Spleen (tissue), 11 donors: Measurements from ENCODE around the gene KCNQ5. TPM values are rescaled to one million over a fixed set of nuclear protein-coding genes. Genes with fewer than 3 reads are reported as not detected.

ENCODE experiments used
- DNase-seq: peaks from one replicate; pipeline ENCODE4 v3.0.0-alpha.2; 2020
- H3K27ac ChIP-seq, 8 donors: fragments of 200-600 bp; sonication (generic) in 7 of 8; 1 replicate in 4 of 8; 2 replicates in 4 of 8; pipeline versions ENCODE4 v1.5.0 to v1.8.0; 2016 to 2021; ENCODE audit warnings: inconsistent platforms in 4 of 8, mild to moderate bottlenecking in 4 of 8, moderate library complexity in 1 of 8
- H3K27me3 ChIP-seq, 7 donors: fragments of 200-600 bp; sonication (generic) in 6 of 7; replicated peaks in 1 of 7; 1 replicate in 4 of 7; 2 replicates in 3 of 7; pipeline versions ENCODE4 v1.5.0 to v1.8.0; 2016 to 2021; ENCODE audit warnings: inconsistent platforms in 3 of 7, mild to moderate bottlenecking in 1 of 7
- H3K36me3 ChIP-seq, 6 donors: fragments of 200-600 bp; sonication (generic) in 5 of 6; 1 replicate in 4 of 6; 2 replicates in 2 of 6; pipeline versions ENCODE4 v1.5.0 to v1.8.0; 2016 to 2021; ENCODE audit warnings: inconsistent platforms in 2 of 6
- H3K4me1 ChIP-seq, 6 donors: fragments of 200-600 bp; sonication (generic) in 5 of 6; 1 replicate in 3 of 6; 2 replicates in 3 of 6; pipeline versions ENCODE4 v1.5.0 to v1.8.0; 2016 to 2021; ENCODE audit warnings: inconsistent platforms in 3 of 6
- H3K4me3 ChIP-seq, 8 donors: fragments of 200-600 bp; sonication (generic) in 7 of 8; 1 replicate in 4 of 8; 2 replicates in 4 of 8; pipeline versions ENCODE4 v1.5.0 to v1.8.0; 2016 to 2021; ENCODE audit warnings: inconsistent platforms in 4 of 8, mild to moderate bottlenecking in 4 of 8, moderate library complexity in 2 of 8
- H3K9me3 ChIP-seq, 8 donors: fragments of 200-600 bp; sonication (generic) in 7 of 8; 1 replicate in 4 of 8; 2 replicates in 4 of 8; pipeline versions ENCODE4 v1.5.0 to v1.8.0; 2016 to 2021; ENCODE audit warnings: inconsistent platforms in 4 of 8
- CTCF ChIP-seq, 11 experiments: fragments of 200-600 bp in 7 of 11; fragments of 450-650 bp in 4 of 11; sonication (generic) in 4 of 11; IDR thresholded peaks in 8 of 11; conservative IDR thresholded peaks in 3 of 11; 1 replicate in 7 of 11; 2 replicates in 4 of 11; pipeline versions ENCODE4 v1.4.0 to v1.8.0; 2016 to 2021; ENCODE audit warnings: antibody characterized with exemption in 11 of 11, inconsistent platforms in 4 of 11, mild to moderate bottlenecking in 1 of 11
- POLR2A ChIP-seq, 3 donors: fragments of 450-650 bp; IDR thresholded peaks; one replicate each; pipeline ENCODE4 v1.5.1; 2017; ENCODE audit warnings: antibody characterized with exemption in 3 of 3, mild to moderate bottlenecking in 1 of 3
- POLR2AphosphoS5 ChIP-seq, 3 donors: sonication (generic); formaldehyde crosslinking; IDR thresholded peaks; one replicate each; pipeline ENCODE4 v1.5.1; 2017; ENCODE audit warnings: antibody characterized with exemption in 3 of 3
- whole genome bisulfite sequencing, 5 donors: extraction: QIAGEN DNeasy Blood & Tissue Kit in 3 of 5; methylation state at CpG; one replicate each; pipeline versions ENCODE4 v1.1.5 to v1.1.7; 2013 to 2018; 5-methylcytosine and 5-hydroxymethylcytosine counted together
- intact Hi-C: fragments of 100-400 bp; cut with DNase I; formaldehyde crosslinking; loops from one replicate; pipeline ENCODE4 v1.15.0; 2023; ENCODE audit warnings: low total_unique reads
- polyA plus RNA-seq, 3 donors: library from polyadenylated mRNA; stranded (reverse); fragments of 200-250 nt; gene quantifications; one replicate each; pipeline ENCODE4 v1.2.1, GENCODE V29; 2013
- total RNA-seq, 7 donors: library from RNA; depleted of rRNA in 3 of 7; stranded (reverse); fragments of >200 nt in 3 of 7; fragmentation: NEBNext Ultra II Directional in 4 of 7; extraction: Animal tissue kit (Norgen Biotek cat#: 25700) in 4 of 7; gene quantifications; one replicate each; pipeline versions ENCODE4 v1.1.0 to v1.2.1, GENCODE V29; 2016 to 2021
- donor health status: healthy with polysubstance abuse.
- donor health status: DM: no; HTN: no; CAD: no; lungs with moderate emphysema.
- donor health status: DM: no; HTN: no; CAD: no.
- donor health status: Bipolar disorder and iron deficiency.
- donor health status: healthy.
- donor health status: DM: no; HTN: no; CAD: no.
- donor health status: DM: yes; HTN: yes; CAD: no.

KCNQ5 gene
- total and polyA plus RNA-seq, 10 donors: 1.3 to 8.7 (median 4.4) TPM

GRCh38 chr6:72822691-72823090, 200.8 kb downstream of the KCNQ5 start:
- Histone ChIP-seq H3K27me3 (no peaks in the 10 kb centered on the region), H3K36me3 (no peaks in the 10 kb centered on the region), H3K4me1 (no peaks in the 10 kb centered on the region), H3K4me3 (no peak overlapping the region), H3K9me3 (no peaks in the 10 kb centered on the region), H3K27ac (no peak overlapping the region)
- TF ChIP-seq CTCF (IDR thresholded peaks at IDR 0.05 in 8 of 11, conservative IDR thresholded peaks at IDR 0.05 in 3 of 11) (no peak), POLR2A (IDR thresholded peaks at IDR 0.05) (no peak), POLR2AphosphoS5 (IDR thresholded peaks at IDR 0.05) (no peak)
- DNase-seq: no peak
- intact Hi-C loops: no loop called here
- 74 to 97% (median 81%) methylated on average over 1 of the region's 1 CpG for WGBS, 5 donors

- H3K27me3 ChIP-seq: no peaks in the 10 kb centered on the region
- H3K36me3 ChIP-seq: no peaks in the 10 kb centered on the region
- TF ChIP-seq CTCF (IDR thresholded peaks at IDR 0.05 in 8 of 11, conservative IDR thresholded peaks at IDR 0.05 in 3 of 11) (no peak), POLR2A (IDR thresholded peaks at IDR 0.05) (no peak), POLR2AphosphoS5 (IDR thresholded peaks at IDR 0.05) (no peak)
- 66 to 78% (median 77%) methylated on average over 2 of the region's 2 CpGs for WGBS, 5 donors
- no peaks in the 10 kb centered on the region for H3K9me3 ChIP-seq
- no peak overlapping the region for H3K27ac ChIP-seq
- DNase-seq: no peak
- H3K4me1 ChIP-seq: no peaks in the 10 kb centered on the region
- H3K4me3 ChIP-seq: no peak overlapping the region
- intact Hi-C loops: no loop called here
Observed at GRCh38 chr6:72824833-72825232, 203.0 kb downstream of the KCNQ5 start.

- no peak overlapping the region for H3K4me3 ChIP-seq
- no peaks in the 10 kb centered on the region for H3K4me1 ChIP-seq
- TF ChIP-seq CTCF (IDR thresholded peaks at IDR 0.05 in 8 of 11, conservative IDR thresholded peaks at IDR 0.05 in 3 of 11): no peak
- TF ChIP-seq POLR2AphosphoS5 (IDR thresholded peaks at IDR 0.05): no peak
- TF ChIP-seq POLR2A (IDR thresholded peaks at IDR 0.05): no peak
- intact Hi-C loops: no loop called here
- H3K27me3 ChIP-seq: no peaks in the 10 kb centered on the region
- H3K9me3 ChIP-seq: peaks cover 0 to under 1% (median 0%) of the 10 kb centered on the region in 8 donors
- DNase-seq: no peak
- no peak overlapping the region for H3K27ac ChIP-seq
- H3K36me3 ChIP-seq: no peaks in the 10 kb centered on the region
Observed at GRCh38 chr6:72825315-72825911, 203.5 kb downstream of the KCNQ5 start.

GRCh38 chr6:72826037-72826436, 204.2 kb downstream of the KCNQ5 start:
- intact Hi-C loops: no loop called here
- Histone ChIP-seq H3K9me3 (peaks cover 0 to 6% (median 2%) of the 10 kb centered on the region in 8 donors), H3K27ac (no peak overlapping the region), H3K36me3 (no peaks in the 10 kb centered on the region), H3K4me3 (no peak overlapping the region), H3K27me3 (no peaks in the 10 kb centered on the region), H3K4me1 (no peaks in the 10 kb centered on the region)
- no peak for TF ChIP-seq POLR2AphosphoS5 (IDR thresholded peaks at IDR 0.05)
- no peak for TF ChIP-seq CTCF (IDR thresholded peaks at IDR 0.05 in 8 of 11, conservative IDR thresholded peaks at IDR 0.05 in 3 of 11)
- TF ChIP-seq POLR2A (IDR thresholded peaks at IDR 0.05): no peak
- WGBS, 5 donors: 59 to 91% (median 75%) methylated on average over 1 of the region's 1 CpG
- DNase-seq: no peak
